Glutamatergic neuron (in vitro differentiated cells): ENCODE data around the gene KRT13. TPM values are rescaled to one million over a fixed set of nuclear protein-coding genes. Genes with fewer than 3 reads are reported as not detected.

Experiments
- DNase-seq: peaks from one replicate; pipeline ENCODE4 v3.0.0; 2022
- H3K27ac Mint-ChIP-seq: one replicate; pipeline ENCODE4 v1.8.0; 2020; ENCODE audit warnings: mild to moderate bottlenecking, mixed read lengths, inconsistent platforms; ENCODE audit not compliant: unreplicated experiment
- H3K27me3 Mint-ChIP-seq: one replicate; pipeline ENCODE4 v1.8.0; 2020; ENCODE audit warnings: mild to moderate bottlenecking, moderate library complexity, mixed read lengths, inconsistent platforms; ENCODE audit not compliant: unreplicated experiment
- H3K36me3 Mint-ChIP-seq: one replicate; pipeline ENCODE4 v1.8.0; 2020; ENCODE audit warnings: mild to moderate bottlenecking, mixed read lengths, inconsistent platforms; ENCODE audit not compliant: unreplicated experiment
- H3K4me1 Mint-ChIP-seq: one replicate; pipeline ENCODE4 v1.8.0; 2020; ENCODE audit warnings: mild to moderate bottlenecking, low read depth, mixed read lengths, inconsistent platforms; ENCODE audit not compliant: unreplicated experiment
- H3K4me3 Mint-ChIP-seq: one replicate; pipeline ENCODE4 v1.8.0; 2020; ENCODE audit warnings: mild to moderate bottlenecking, mixed read lengths, inconsistent platforms; ENCODE audit not compliant: unreplicated experiment
- H3K9me3 Mint-ChIP-seq: one replicate; pipeline ENCODE4 v1.8.0; 2020; ENCODE audit warnings: mild to moderate bottlenecking, moderate library complexity, mixed read lengths, inconsistent platforms; ENCODE audit not compliant: unreplicated experiment
- CTCF ChIP-seq: fragments of 200-600 bp; sonication (generic); IDR thresholded peaks from one replicate; pipeline ENCODE4 v1.5.0; 2021; ENCODE audit not compliant: partially characterized antibody, unreplicated experiment
- total RNA-seq: library from RNA; stranded (reverse); fragmentation: NEBNext Ultra II Directional; extraction: Animal tissue kit (Norgen Biotek cat#: 25700); gene quantifications from one replicate; pipeline ENCODE4 v1.2.1, GENCODE V29; 2021; ENCODE audit not compliant: unreplicated experiment

The KRT13 gene
- total RNA-seq, 1 donor from 2014 or later: not detected

DNA sequence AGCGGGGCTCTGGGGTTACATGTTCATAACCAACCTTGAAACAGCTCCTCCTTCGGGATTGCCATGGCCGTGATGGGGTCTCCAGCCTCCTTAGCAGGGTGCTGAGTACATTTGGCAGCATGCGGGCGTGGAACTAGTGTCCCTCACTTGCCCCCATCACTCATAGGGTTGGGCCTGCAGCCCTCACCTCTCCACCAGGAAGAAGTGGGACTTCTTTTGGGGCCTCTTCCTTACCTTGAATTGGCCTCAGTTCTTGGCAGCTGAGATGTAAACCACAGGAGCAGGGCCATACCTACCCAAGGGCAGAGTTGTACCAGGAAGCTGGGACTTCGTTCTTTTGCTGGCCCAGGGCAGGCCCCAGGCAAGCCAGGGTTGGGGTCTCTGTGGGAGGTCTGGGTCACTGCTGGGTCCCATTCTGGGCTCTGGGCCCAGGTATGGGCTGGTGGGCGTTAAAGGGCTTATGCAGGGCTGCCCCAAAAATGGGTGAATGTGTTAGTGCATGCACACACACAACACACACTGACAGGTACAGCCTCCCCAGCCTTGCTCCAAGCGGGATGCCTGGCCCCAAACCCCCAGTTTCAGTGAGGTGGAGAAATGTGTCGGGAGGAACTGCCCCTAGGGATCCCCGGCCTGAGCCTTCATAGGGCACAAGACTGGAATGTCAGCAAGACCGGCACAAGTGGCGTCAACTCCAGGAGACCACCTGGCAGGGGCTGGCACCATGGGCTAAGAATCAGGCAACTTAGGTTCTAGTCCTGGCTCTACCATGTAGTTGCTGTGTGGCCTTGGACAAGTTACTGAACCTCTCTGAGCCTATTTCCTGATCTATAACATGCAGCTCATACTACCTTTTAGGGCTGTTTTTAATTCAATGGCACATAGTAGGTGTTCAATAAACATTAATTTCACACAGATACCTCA, 17.2 kb upstream of the KRT13 start:
- no peak overlapping the region for H3K4me3 Mint-ChIP-seq

DNA sequence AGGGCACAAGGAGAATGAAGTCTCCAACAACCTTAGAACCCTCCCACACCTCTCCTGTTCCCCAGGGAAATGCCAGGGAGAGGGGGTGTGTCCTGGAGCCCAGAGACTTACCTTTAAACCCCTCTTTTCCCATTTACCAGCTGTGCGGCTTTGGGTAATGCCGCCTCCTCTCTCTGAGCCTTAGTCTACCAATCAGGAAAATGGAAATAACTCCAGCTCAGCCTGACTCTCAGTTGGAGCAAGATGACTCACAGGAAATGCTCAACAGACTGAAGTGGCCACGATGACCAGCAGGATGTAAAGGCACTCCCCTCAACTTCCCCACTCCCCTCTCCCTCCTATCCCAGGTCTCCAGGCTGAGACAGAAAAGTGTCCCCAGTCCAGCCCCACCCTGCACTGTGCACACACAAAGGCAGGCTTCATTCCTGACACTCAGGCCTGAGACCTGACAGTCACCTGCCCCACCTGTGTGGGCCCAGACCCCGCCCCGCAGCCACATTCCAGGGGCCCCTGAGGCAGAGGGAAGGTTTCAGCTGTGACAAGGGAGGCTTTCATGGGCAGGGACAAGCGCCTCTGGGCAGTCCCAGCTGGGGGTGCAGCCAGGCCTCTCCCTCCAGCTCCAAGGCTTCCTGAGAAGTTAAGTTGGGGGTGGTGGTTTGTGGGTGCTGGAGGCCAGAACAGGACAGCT, 16.3 kb upstream of the KRT13 start:
- Mint-ChIP-seq H3K36me3 (no peaks in the 10 kb centered on the region), H3K4me1 (no peaks in the 10 kb centered on the region), H3K9me3 (peaks cover 3% of the 10 kb centered on the region), H3K4me3 (no peak overlapping the region), H3K27ac (no peak overlapping the region), H3K27me3 (peaks cover 5% of the 10 kb centered on the region)
- no peak for DNase-seq
- TF ChIP-seq CTCF: no peak

More for the DNA sequence above, 17.2 kb upstream of the KRT13 start:
- H3K9me3 Mint-ChIP-seq: peaks cover 3% of the 10 kb centered on the region
- H3K27me3 Mint-ChIP-seq: peaks cover 5% of the 10 kb centered on the region
- TF ChIP-seq CTCF: no peak
- H3K27ac Mint-ChIP-seq: no peak overlapping the region
- H3K4me1 Mint-ChIP-seq: no peaks in the 10 kb centered on the region
- DNase-seq: no peak
- no peaks in the 10 kb centered on the region for H3K36me3 Mint-ChIP-seq

GRCh38 chr17:41520821-41521521, 15.6 kb upstream of the KRT13 start:
- Mint-ChIP-seq H3K27ac (no peak overlapping the region), H3K27me3 (peaks cover 5% of the 10 kb centered on the region), H3K36me3 (no peaks in the 10 kb centered on the region), H3K9me3 (peaks cover 3% of the 10 kb centered on the region), H3K4me3 (no peak overlapping the region), H3K4me1 (no peaks in the 10 kb centered on the region)
- DNase-seq: no peak
- no peak for TF ChIP-seq CTCF

DNA sequence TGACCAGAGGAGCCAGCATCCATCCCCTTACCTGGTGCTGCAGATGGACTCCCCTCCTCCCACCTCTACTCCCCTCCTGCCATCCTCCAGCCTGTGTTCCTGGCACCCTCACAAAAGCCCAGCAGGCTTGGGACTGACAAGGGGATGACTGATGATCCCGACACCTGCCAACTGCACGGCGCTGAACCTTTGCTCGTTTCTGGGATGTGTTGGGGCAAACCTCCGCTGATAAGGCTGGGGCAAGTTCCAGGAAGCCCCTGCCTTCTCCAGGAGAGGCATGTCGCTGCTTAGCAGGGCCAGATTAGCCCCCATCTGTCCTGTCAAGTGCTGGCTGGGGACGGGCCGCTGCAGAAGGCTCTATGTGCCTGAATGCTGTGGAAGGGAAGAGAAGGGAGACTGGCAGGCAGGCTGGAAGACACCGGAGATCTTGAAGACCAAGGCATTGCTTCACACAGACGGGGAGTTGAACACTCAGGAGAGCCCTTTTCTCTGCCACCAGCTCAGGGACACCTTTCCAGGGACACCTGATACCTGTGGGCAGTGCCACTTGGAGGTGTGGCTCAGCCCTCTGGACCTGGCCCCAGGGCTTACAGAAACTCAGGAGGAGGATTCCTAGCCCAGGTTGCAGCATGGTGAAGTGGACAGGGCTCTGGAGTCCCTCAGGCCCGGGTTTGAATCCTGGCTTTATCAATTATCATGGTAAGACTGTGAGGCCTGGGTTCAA, 14.3 kb upstream of the KRT13 start:
- no peak overlapping the region for H3K27ac Mint-ChIP-seq
- H3K27me3 Mint-ChIP-seq: peaks cover 2% of the 10 kb centered on the region
- TF ChIP-seq CTCF: no peak
- peaks cover 3% of the 10 kb centered on the region for H3K9me3 Mint-ChIP-seq
- H3K36me3 Mint-ChIP-seq: no peaks in the 10 kb centered on the region
- no peak for DNase-seq
- H3K4me3 Mint-ChIP-seq: no peak overlapping the region
- no peaks in the 10 kb centered on the region for H3K4me1 Mint-ChIP-seq
